Osteocyte (in vitro differentiated cells): Measurements from ENCODE around the gene RFX8. TPM values are rescaled to one million over a fixed set of nuclear protein-coding genes. Genes with fewer than 3 reads are reported as not detected.
A peak's percentile ranks its signal among the peaks of the same experiment; 100 is the strongest.

ENCODE experiments used
- DNase-seq: peaks from one replicate; pipeline ENCODE4 v3.0.0; 2021; ENCODE audit warnings: mixed read lengths; ENCODE audit not compliant: unreplicated experiment; ENCODE audit errors: extremely low spot score
- H3K27ac Mint-ChIP-seq: one replicate; pipeline ENCODE4 v1.8.0; 2021; ENCODE audit warnings: mild to moderate bottlenecking, mixed read lengths; ENCODE audit not compliant: unreplicated experiment
- H3K27me3 Mint-ChIP-seq: one replicate; pipeline ENCODE4 v1.8.0; 2021; ENCODE audit warnings: mixed read lengths; ENCODE audit not compliant: unreplicated experiment
- H3K36me3 Mint-ChIP-seq: one replicate; pipeline ENCODE4 v1.8.0; 2021; ENCODE audit warnings: mixed read lengths; ENCODE audit not compliant: unreplicated experiment
- H3K4me1 Mint-ChIP-seq: one replicate; pipeline ENCODE4 v1.8.0; 2021; ENCODE audit warnings: mixed read lengths; ENCODE audit not compliant: unreplicated experiment
- H3K4me3 Mint-ChIP-seq: one replicate; pipeline ENCODE4 v1.8.0; 2021; ENCODE audit warnings: mild to moderate bottlenecking, moderate library complexity, mixed read lengths; ENCODE audit not compliant: unreplicated experiment
- H3K9me3 Mint-ChIP-seq: one replicate; pipeline ENCODE4 v1.8.0; 2021; ENCODE audit warnings: mixed read lengths; ENCODE audit not compliant: unreplicated experiment
- CTCF ChIP-seq: fragments of 200-600 bp; sonication (generic); IDR thresholded peaks from 2 replicates; pipeline ENCODE4 v1.5.0; 2021; ENCODE audit warnings: antibody characterized with exemption, mild to moderate bottlenecking, moderate library complexity
- total RNA-seq: library from RNA; stranded (reverse); gene quantifications from 2 replicates; pipeline ENCODE4 v1.2.1, GENCODE V29; 2021

Gene RFX8
- total RNA-seq, 1 donor from 2014 or later: not detected

DNA sequence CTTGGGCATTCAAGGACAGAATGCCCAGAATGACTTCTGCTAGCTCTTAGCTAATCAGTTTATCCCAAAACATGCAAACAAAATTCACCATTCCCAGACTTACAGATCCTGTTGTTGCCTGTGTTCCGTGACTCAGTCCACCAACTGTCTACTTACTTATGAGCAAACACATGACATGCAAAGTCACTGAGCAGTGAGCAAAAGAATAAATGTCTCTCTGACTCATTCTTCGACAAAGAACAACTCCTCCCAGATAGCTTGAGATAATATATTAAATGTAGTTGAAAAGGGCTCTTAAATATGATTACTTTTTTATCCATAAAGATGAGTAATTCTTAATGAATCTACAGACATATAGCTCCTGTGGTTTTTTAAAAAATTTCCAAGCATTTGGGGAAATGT, 78.6 kb downstream of the RFX8 start:
- no peak for DNase-seq
- H3K36me3 Mint-ChIP-seq: no peaks in the 10 kb centered on the region
- no peaks in the 10 kb centered on the region for H3K9me3 Mint-ChIP-seq
- no peak for TF ChIP-seq CTCF
- peaks cover 22% of the 10 kb centered on the region for H3K27me3 Mint-ChIP-seq
- peaks cover 10% of the 10 kb centered on the region for H3K4me1 Mint-ChIP-seq
- H3K27ac Mint-ChIP-seq: peak overlapping the region; percentile 63
- no peak overlapping the region for H3K4me3 Mint-ChIP-seq

GRCh38 chr2:101395545-101396315, 79.2 kb downstream of the RFX8 start:
- no peaks in the 10 kb centered on the region for H3K36me3 Mint-ChIP-seq
- peaks cover 10% of the 10 kb centered on the region for H3K4me1 Mint-ChIP-seq
- H3K27me3 Mint-ChIP-seq: peaks cover 22% of the 10 kb centered on the region
- DNase-seq: no peak
- TF ChIP-seq CTCF: no peak
- no peaks in the 10 kb centered on the region for H3K9me3 Mint-ChIP-seq
- peak overlapping the region; percentile 63 for H3K27ac Mint-ChIP-seq
- H3K4me3 Mint-ChIP-seq: no peak overlapping the region

GRCh38 chr2:101388232-101388631, 86.7 kb downstream of the RFX8 start:
- peaks cover 60% of the 10 kb centered on the region for H3K27me3 Mint-ChIP-seq
- no peak for DNase-seq
- H3K4me3 Mint-ChIP-seq: no peak overlapping the region

DNA sequence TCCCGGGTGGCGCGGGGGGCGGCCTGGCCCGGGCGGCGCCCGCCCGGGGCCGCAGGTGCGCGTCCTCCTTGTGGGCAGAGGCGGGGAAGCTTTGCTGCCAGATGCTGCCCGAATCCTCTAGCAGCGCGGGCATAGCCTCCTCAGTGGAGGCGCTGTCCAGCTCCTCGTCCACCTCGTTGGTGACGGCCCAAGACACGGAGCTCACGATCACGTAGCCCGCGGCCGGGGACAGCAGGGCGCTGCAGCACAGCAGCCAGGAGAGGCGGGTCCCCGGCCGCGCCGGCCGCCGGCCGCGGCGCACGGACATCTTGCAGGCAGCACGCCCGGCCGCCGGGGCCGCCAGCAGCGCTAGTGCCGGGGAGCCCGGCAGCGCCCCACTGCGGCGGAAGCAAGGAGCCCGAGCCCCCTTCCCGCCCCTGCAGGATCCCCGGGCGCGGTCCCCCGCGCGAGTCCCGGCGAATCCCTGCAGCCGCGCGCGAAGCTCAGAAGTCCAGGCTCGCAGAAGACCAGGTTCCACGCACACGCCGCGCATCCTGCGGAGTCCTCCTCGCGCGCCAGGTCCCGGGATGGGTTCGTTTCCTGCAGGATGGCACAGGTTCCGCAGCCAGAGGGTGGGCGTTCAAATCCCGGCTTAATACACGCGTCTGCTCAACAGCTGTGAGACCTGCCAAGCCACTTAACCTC, 87.6 kb downstream of the RFX8 start, which contains the start of gene CREG2:
Gene CREG2, minus strand, starts transcription at position 353 of the 684 bp plus-strand sequence. Its CDS starts 46 bp downstream, at position 307.
- Mint-ChIP-seq H3K36me3 (no peaks in the 10 kb centered on the region), H3K4me3 (peak within 1 kb of the TSS; percentile 51), H3K27ac (no peak within 1 kb of the TSS), H3K4me1 (peaks cover 6% of the 10 kb centered on the region), H3K9me3 (no peaks in the 10 kb centered on the region), H3K27me3 (peaks cover 68% of the 10 kb centered on the region)
- peak; percentile 67 for TF ChIP-seq CTCF
- peak; percentile 86 for DNase-seq

More at GRCh38 chr2:101388232-101388631, 86.7 kb downstream of the RFX8 start:
- peaks cover 6% of the 10 kb centered on the region for H3K4me1 Mint-ChIP-seq
- no peaks in the 10 kb centered on the region for H3K36me3 Mint-ChIP-seq
- TF ChIP-seq CTCF: no peak
- no peaks in the 10 kb centered on the region for H3K9me3 Mint-ChIP-seq
- no peak overlapping the region for H3K27ac Mint-ChIP-seq

DNA sequence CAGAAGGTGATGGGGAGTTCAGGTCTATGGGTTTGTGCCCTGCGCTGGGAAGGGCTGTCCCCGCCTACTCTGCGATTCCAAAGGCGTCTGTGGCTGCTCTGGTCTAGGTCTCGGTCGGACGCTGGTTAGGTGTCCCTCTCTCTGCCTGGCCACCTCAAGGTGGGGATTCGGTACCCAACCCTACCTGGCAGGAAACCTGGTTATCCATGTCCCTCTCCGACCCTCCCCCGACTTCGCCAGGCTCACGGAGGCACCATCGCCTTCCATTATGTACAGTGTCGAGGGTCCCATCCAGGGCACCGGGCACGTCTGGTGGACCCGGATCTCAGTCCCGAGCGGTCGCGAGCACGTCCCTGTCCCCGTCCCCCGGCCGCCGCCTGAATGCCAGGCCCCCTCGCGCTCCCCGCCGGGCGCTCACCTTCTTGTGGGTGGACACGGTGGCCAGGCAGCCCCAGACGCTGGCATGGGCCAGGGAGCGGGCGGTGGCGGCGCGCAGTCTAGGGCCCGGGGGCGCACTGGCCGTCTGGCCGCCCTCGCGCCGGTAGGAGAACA, 88.2 kb downstream of the RFX8 start:
- Mint-ChIP-seq H3K9me3 (no peaks in the 10 kb centered on the region), H3K4me3 (peak overlapping the region; percentile 29), H3K27me3 (peaks cover 67% of the 10 kb centered on the region)

More for the DNA sequence above, 88.2 kb downstream of the RFX8 start:
- H3K36me3 Mint-ChIP-seq: no peaks in the 10 kb centered on the region
- H3K4me1 Mint-ChIP-seq: peaks cover 6% of the 10 kb centered on the region
- no peak overlapping the region for H3K27ac Mint-ChIP-seq
- DNase-seq: no peak
- no peak for TF ChIP-seq CTCF
